ENCODE results near the gene UBL3. TPM values are rescaled to one million over a fixed set of nuclear protein-coding genes. Genes with fewer than 3 reads are reported as not detected.

The UBL3 gene
- total RNA-seq, 1 donor from 2014 or later, result 21.3 TPM

DNA sequence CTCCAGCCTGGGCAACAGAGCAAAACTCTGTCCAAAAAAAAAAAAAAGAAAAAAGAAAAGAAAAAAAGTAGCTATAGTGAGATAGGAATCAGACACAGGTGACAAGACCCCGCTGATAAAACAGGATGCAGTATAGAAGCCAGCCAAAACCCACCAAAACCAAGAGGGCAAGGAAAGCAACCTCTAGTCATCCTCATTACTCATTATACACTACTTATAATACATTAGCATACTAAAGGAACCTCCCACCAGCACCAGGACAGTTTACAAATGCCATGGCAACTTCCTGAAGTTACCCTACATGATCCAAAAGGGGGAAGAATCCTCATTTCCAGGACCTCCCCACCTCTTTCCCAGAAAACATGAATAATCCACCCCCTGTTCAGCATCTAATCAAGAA, 35.6 kb upstream of the UBL3 start:
- Mint-ChIP-seq H3K27ac (ENCODE audit: unreplicated experiment) (no peak overlapping the region), H3K9me3 (ENCODE audit: unreplicated experiment) (no peaks in the 10 kb centered on the region), H3K27me3 (ENCODE audit: unreplicated experiment) (no peaks in the 10 kb centered on the region), H3K36me3 (ENCODE audit: unreplicated experiment) (no peaks in the 10 kb centered on the region), H3K4me3 (ENCODE audit: unreplicated experiment) (no peak overlapping the region), H3K4me1 (ENCODE audit: low read depth, unreplicated experiment) (peaks cover 10% of the 10 kb centered on the region)
- TF ChIP-seq, protein P1, sequence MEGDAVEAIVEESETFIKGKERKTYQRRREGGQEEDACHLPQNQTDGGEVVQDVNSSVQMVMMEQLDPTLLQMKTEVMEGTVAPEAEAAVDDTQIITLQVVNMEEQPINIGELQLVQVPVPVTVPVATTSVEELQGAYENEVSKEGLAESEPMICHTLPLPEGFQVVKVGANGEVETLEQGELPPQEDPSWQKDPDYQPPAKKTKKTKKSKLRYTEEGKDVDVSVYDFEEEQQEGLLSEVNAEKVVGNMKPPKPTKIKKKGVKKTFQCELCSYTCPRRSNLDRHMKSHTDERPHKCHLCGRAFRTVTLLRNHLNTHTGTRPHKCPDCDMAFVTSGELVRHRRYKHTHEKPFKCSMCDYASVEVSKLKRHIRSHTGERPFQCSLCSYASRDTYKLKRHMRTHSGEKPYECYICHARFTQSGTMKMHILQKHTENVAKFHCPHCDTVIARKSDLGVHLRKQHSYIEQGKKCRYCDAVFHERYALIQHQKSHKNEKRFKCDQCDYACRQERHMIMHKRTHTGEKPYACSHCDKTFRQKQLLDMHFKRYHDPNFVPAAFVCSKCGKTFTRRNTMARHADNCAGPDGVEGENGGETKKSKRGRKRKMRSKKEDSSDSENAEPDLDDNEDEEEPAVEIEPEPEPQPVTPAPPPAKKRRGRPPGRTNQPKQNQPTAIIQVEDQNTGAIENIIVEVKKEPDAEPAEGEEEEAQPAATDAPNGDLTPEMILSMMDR (IDR thresholded peaks at IDR 0.05; ENCODE audit: partially characterized antibody, unreplicated experiment), result no peak
- no peak for DNase-seq

- no peak overlapping the region for H3K27ac Mint-ChIP-seq (ENCODE audit: unreplicated experiment)
- H3K36me3 Mint-ChIP-seq (ENCODE audit: unreplicated experiment), result no peaks in the 10 kb centered on the region
- H3K4me1 Mint-ChIP-seq (ENCODE audit: low read depth, unreplicated experiment), result peaks cover 10% of the 10 kb centered on the region
- no peak for DNase-seq
- no peaks in the 10 kb centered on the region for H3K9me3 Mint-ChIP-seq (ENCODE audit: unreplicated experiment)
- H3K27me3 Mint-ChIP-seq (ENCODE audit: unreplicated experiment), result no peaks in the 10 kb centered on the region
- no peak overlapping the region for H3K4me3 Mint-ChIP-seq (ENCODE audit: unreplicated experiment)
- TF ChIP-seq, protein P1 (IDR thresholded peaks at IDR 0.05; ENCODE audit: partially characterized antibody, unreplicated experiment), result no peak
Observed at GRCh38 chr13:29884671-29885430, 34.4 kb upstream of the UBL3 start.

DNA sequence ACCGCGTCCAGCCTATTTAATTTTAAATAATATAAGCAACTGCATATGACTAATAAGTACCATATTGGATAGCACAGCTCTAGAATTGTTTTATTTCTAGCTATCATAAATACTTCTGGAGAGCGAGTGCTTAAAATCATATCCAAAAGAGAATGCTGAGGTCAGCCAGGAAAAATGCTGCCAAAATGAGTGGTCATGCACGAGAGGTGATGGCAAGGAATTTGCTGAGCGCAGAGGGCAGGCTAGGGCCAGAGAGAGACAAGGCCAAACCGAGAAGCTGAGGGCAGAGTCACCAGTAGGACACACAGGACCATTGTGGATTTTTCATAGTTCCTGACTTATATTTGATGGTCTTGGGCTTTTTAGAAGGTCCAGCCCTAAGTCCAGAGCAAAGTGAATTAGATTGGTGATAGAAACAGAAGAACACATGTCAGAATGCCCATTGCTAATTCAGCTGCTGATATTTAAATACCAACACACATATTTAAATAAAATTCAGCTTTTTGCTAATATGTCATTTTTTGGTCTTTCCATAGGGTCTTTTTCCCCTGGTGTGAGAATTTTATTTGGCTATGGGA, 33.6 kb upstream of the UBL3 start:
- peaks cover 10% of the 10 kb centered on the region for H3K4me1 Mint-ChIP-seq (ENCODE audit: low read depth, unreplicated experiment)
- H3K36me3 Mint-ChIP-seq (ENCODE audit: unreplicated experiment), result no peaks in the 10 kb centered on the region
- TF ChIP-seq, protein P1 (IDR thresholded peaks at IDR 0.05; ENCODE audit: partially characterized antibody, unreplicated experiment), result no peak
- H3K27me3 Mint-ChIP-seq (ENCODE audit: unreplicated experiment), result no peaks in the 10 kb centered on the region
- no peak for DNase-seq
- no peak overlapping the region for H3K4me3 Mint-ChIP-seq (ENCODE audit: unreplicated experiment)
- H3K27ac Mint-ChIP-seq (ENCODE audit: unreplicated experiment), result no peak overlapping the region
- H3K9me3 Mint-ChIP-seq (ENCODE audit: unreplicated experiment), result no peaks in the 10 kb centered on the region

GRCh38 chr13:29882076-29882475, 31.7 kb upstream of the UBL3 start:
- H3K27ac Mint-ChIP-seq (ENCODE audit: unreplicated experiment), result no peak overlapping the region
- H3K36me3 Mint-ChIP-seq (ENCODE audit: unreplicated experiment), result no peaks in the 10 kb centered on the region
- TF ChIP-seq, protein P1 (IDR thresholded peaks at IDR 0.05; ENCODE audit: partially characterized antibody, unreplicated experiment), result no peak
- no peak for DNase-seq
- H3K27me3 Mint-ChIP-seq (ENCODE audit: unreplicated experiment), result no peaks in the 10 kb centered on the region
- no peak overlapping the region for H3K4me3 Mint-ChIP-seq (ENCODE audit: unreplicated experiment)
- no peaks in the 10 kb centered on the region for H3K4me1 Mint-ChIP-seq (ENCODE audit: low read depth, unreplicated experiment)
- no peaks in the 10 kb centered on the region for H3K9me3 Mint-ChIP-seq (ENCODE audit: unreplicated experiment)

DNA sequence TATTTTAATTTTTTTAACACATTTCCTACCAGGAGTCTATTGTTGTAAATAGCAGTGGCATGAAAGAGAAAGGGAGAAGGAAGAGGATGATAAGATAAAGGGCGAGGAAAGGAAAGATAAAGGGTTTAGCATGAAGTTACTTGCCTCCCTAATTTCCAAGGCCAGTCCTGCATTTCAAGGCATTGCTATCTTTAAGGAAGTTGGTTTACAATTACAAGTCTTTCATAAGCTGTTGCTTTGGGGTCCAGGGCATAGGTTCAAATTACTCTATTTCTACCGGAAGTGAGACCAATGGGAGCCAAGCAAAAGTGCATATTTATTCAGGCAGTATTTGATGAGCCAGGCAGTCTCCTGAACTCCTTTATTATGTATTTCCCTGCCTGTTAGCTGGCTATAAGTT, 27.7 kb upstream of the UBL3 start:
- Mint-ChIP-seq H3K27ac (ENCODE audit: unreplicated experiment) (no peak overlapping the region), H3K9me3 (ENCODE audit: unreplicated experiment) (no peaks in the 10 kb centered on the region)

More for the DNA sequence above, 27.7 kb upstream of the UBL3 start:
- H3K27me3 Mint-ChIP-seq (ENCODE audit: unreplicated experiment), result no peaks in the 10 kb centered on the region
- TF ChIP-seq, protein P1 (IDR thresholded peaks at IDR 0.05; ENCODE audit: partially characterized antibody, unreplicated experiment), result no peak
- no peak overlapping the region for H3K4me3 Mint-ChIP-seq (ENCODE audit: unreplicated experiment)
- H3K36me3 Mint-ChIP-seq (ENCODE audit: unreplicated experiment), result no peaks in the 10 kb centered on the region
- DNase-seq, result no peak
- H3K4me1 Mint-ChIP-seq (ENCODE audit: low read depth, unreplicated experiment), result no peaks in the 10 kb centered on the region

Data from glutamatergic neuron (in vitro differentiated cells).